Ureter (tissue), 1 donor: ENCODE results near the gene CD226. TPM values are rescaled to one million over a fixed set of nuclear protein-coding genes. Genes with fewer than 3 reads are reported as not detected.
"Not testable (repeated sequence)": the region's sequence is repeated elsewhere in the genome, so short reads cannot be mapped to it uniquely, and the experiment has no call there.

Experiments used
- DNase-seq: peaks from one replicate; pipeline ENCODE4 v3.0.0-alpha.2; 2020; ENCODE audit warnings: low spot score
- total RNA-seq: library from RNA; stranded (reverse); gene quantifications from one replicate; pipeline ENCODE4 v1.2.4, GENCODE V29; 2023
- donor health status: DM: yes; HTN: yes; CAD: no.

The CD226 gene
- total RNA-seq = 2.4 TPM

DNA sequence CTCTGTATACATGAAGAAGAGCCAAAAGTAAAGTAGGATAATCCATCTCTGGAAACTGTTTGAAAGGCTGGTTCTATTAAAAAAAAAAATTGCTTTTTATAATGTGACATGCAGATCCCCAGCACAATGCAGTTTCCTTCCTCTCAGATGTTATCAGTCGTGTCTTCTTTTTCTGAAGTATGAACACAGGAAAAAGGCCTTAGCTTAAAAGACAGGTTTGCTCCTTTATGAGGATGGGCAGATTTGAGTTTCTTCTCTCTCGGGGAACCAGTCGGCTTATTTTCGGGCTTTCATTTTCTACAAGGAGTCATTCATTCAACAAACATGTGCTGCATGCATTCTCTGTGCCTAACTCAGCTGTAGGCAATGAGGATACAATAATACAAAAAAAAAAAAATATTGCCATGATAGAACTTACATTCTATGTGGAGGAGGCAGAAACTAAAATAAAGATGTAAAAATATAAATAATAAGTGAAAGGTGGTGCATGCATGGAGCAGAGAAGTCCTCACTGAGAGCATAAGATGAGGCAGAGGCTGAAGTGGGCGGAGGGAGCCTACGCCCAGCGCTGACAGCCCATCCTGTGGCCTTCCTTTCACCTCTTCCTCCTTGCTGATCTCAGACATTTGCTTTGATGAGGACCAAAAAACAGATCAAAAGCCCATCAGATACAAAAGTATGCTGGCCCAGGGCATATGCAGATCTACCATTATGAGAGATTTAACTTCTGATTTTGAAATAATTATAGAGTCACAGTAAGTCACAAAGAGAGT lies at the start of gene CD226:
Gene CD226, minus strand, starts transcription at position 513 of the 773 bp plus-strand sequence. Its CDS starts 467 bp downstream, at position 46.
- no peak for DNase-seq

DNA sequence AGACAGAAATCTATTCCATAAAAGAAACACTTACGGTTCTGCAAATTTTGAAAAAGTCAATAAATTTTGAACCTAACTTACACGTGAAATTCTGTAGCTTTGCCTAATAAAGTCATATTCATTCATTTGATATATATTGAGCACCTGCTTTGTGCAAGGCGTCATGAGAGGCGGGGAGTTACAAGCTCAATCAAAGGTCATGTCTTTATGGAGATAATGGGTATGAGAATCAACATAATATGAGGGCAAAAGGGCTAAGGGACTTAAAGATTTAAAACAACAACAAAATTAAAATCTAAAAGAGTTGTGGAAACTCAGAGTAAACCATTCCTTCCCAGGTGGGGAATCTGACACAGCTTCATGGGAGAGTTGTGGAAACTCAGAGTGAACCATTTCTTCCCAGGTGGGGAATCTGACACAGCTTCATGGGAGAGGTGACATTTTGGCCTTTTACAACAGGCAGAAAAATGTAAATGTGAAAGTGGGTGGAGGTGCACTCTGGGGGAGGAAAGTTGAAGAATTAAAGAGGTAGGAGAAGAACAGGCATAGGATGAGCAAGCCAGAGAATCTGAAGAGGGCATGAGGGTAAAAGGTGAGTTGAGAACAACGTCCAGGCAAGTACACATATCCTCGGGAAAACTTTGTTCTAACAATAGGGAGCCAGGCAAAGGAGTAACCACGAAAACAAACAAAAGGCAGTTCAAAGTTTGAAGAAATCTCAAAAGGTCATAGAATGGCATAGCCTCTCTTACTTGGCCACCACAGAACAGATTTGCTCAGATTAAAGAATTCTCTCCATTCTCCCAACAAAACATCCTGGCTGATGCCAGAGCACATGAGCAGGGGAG lies 49.5 kb upstream of the CD226 start:
- no peak for DNase-seq

DNA sequence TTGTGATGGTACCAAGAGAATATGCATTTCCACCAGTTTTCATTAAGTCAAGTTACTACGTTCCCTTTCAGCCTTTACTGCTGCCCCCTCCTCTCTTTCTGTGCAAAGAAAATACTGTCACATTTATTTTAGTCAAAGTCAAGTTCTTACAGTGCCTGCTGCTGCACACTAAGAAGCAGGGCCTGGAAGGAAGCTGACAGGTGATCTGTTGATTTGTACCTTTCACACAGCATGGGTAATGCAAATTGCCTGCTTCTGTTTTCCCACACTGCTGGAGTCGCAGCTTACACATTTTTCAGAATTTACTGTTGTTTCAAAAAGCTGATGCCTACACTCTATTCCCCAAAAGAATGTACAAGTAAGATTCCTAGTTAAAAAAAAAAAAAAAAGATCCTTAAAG lies 48.7 kb upstream of the CD226 start:
- no peak for DNase-seq

DNA sequence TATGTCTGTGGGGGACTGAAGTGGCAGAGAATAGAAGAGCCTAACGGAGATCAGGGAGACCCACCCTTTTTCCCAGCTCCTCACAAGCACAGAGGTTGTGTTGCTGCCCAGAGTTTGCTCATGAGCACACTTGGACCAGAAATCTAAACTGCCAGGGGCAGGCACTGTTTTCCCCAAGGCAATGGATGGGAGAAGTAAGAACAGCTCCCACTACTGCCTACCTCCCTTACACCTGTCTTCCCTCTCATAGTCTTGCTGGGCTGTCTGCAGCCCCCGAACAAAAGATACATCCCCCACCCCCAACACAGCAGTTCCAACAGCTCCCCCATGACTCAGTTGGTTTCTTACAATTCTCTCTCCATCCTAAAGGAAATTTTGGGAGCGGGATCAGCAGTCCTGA lies 48.1 kb upstream of the CD226 start:
- no peak for DNase-seq

DNA sequence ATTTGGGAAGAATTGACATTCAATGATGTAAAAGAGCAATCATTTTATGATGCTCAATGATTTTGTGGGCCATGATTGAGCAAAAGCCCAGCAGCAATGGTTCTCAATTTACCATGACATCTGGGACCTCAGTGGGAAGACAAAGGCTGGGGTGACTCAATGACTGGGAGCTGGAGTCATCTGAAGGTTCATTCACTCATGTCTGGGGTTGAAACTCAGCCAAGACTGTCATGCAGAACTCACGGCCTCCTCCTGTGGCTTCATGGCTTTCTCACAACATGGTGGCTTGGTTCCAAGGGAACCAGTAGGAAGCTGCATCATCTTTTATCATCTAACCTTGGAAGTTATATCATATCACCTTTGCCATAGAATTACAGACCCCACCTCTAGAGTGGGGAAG lies 45.1 kb upstream of the CD226 start:
- no peak for DNase-seq

DNA sequence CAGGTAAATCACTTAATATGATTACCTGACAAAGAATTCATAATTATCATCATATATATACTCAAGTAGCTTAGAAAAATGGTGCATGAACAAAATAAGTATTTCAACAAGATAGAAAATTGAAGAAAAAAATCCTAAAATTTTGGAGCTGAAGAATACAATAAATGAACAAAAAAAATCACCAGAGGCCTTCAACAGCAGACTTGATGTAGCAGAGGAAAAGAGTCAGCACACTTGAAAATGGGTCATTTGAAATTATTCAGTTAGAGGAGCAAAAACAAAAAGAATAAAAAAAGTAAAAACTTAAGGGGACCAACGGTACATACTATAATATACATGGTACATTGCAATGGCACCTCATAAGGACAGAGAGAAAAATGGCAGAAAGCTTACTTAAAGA lies 40.2 kb upstream of the CD226 start:
- DNase-seq = no peak

DNA sequence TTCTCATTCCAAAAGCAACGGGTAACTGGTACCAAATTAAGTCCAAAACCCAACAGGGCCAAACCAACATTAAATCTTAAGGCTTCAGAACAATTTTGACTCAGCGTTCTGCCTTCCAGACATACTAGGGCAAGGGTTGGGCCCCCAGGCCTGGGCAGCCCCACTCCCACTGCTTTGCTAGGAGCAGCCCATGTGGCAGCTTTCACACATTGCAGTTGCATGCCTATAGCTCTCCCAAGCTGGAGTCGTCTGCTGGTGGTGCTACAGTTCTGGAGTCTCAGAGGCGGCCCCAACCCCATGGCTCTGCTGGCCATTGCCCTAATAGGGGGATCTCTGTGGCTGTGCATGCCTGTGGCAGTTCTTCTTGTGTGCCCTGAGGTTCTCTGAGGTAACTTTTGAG lies 37.6 kb upstream of the CD226 start:
- DNase-seq = no peak

DNA sequence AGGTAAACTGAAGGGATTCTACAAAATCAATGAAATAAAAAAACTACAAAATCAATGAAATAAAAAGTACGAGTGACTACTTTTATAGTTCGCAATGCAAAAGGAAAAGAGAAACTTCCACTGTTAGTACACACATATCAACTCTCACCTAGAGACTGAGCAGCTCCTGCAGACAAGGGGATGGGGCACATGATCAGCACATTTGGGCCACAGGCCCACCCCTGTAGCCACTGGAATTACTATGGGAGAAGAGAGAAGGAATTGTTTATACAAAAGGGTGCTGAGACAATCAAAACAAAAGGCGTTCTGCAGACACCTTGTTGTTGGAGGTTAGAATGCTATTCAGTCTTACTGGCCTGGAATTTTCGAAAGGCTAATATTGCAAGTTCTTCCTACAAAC lies 34.7 kb upstream of the CD226 start:
- DNase-seq = no peak

DNA sequence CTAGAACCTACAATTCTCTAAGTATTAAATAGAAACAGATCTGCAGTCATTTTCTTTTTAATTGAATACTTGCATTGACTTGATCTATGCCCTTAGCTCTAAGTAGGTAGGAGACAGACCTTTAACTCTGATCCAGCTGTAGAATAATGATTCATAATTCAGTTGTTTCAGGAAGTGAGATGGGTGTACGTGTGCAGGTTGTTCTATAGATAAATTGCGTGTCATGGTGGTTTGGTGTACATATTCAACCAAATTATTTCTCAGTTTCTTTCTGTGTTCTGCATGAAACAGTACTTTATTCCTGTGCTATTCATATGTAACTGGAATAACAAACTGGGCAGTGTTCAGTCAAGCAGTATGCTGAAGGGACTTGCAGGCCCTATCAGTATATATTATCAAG lies 34.3 kb upstream of the CD226 start:
- no peak for DNase-seq

DNA sequence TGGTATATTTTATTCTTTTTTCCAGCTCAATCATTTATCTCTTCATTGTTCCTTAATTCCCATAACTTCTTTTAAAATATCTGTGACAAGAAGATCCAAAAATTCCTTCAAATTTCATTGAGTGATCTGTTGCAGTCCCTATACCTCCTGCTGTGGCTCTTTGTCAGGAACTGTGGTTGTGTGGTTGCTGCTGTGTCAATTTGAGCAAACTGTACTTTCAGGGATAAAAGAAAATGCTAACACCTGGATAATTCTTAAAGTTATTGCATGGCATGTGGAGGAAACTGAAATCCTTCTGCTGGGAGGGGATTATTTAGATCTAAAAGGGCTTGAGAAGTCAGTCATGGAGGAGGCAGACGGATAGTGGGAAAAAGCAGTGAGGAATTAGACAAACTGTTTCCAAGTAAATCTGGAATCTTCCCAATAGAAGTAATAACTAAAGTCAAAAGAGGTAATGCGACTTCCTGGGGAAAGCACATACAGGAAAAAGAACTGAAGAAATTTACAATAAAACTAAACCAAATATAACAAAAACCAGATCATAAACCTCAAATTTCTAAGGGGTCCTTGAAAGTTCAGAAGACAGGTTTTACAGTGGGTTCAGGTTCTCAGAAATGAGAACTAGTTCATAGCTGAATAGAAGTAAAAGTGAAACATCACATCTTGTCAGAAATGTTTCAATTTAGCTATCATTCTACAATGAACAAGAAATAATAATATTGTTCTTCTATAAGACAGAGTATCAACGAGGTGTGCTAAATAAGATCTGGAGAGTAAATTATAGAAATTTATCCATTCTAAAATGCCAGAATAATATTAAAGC lies 33.5 kb upstream of the CD226 start:
- no peak for DNase-seq

DNA sequence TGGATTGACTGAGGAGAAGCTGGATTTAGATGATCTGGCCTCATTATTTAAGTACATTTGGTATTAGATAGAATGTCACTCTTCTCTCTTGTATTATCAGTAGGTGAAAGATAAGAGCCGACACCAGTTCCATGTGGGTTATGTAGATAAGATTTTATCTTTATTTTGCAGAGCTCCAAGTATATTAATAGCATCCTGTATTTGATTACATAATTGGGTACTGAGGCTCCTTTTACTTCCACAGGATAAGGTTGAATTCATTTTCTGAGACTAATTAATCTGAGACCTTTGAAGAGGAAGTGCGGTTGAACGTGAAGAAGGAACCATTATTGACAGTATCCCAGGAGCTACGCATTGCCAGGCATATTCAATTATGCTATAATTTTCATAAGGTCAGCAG lies 32.8 kb upstream of the CD226 start:
- DNase-seq = no peak

DNA sequence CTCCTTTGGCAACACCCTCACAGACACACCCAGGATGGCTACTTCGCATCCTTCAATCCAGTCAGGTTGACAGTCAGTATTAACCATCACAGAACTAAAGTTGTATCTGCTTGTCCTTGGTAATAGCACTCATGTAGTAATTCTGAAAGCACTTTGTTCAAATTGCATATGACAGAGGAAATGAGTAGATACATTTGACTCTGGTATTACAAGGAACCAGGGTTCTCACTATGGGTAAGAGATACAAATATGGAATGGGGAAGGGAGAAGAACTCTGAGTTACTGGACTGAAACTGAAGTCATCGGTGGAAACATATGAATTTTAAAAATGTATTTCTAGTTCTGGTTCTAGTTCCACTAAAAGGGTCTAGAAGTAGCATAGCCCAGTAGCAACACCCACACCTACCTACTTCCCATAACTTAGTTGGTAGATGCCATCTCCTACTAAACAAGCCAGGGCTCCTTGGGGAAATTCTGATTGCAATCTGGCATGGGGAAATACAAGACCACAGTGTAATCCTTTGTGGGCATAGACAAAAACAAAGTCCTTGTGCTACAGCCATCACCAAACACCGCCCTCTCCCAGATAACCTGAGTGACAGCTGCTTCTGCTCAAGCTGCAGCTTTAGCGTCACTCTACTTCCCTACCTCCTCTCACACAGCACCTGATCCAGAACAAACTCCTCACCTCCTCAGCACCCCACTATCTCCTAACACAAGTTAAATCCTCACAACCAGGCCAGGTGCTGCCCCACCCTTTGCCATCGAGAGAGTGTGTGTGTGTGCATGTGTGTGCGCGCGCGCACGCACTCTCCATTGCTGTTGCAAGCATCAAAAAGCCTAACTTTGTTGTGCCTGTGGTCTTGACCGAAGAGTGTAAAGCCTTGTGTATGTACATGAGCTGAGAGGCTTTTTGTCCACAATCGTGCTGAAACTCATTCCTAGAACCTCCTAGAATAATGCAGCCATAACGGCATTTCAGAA lies 31.4 kb upstream of the CD226 start:
- DNase-seq = no peak

DNA sequence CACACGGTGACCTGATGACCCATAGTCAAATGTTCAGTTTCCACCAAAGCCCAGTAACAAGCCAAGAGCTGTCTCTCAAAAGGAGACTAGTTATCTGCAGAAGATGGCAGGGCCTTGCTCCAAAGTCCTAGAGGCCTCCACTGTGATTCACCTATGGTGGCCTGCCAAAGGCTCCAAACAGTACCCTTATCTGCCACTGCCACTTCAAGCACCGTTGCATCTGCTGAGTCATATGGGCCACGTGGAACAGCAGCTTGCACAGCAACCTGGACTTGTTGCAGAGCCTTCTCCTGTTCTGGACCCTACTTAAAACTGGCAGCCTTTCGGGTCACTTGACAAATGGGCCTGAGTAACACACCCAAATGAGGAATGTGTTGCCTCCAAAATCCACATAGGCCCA lies 27.6 kb upstream of the CD226 start:
- DNase-seq = not testable (repeated sequence)

DNA sequence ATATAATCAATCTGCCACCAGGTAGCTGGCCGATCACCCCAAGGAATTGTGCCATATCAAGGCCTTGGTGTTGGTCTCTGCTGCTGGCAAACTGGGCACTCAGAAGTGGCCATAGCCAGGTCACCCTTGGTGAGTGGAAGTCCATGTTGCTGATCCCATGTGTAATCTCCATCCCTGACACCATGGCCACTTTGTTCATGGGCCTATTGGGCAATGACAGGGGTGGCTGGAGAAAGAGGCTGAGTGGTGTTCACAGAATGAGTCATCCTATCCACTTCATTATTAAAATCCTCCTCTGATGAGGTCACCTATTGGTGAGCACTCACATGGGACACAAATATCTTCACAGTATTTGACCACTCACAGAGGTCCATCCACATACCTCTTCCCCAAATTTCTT lies 26.7 kb upstream of the CD226 start:
- no peak for DNase-seq

DNA sequence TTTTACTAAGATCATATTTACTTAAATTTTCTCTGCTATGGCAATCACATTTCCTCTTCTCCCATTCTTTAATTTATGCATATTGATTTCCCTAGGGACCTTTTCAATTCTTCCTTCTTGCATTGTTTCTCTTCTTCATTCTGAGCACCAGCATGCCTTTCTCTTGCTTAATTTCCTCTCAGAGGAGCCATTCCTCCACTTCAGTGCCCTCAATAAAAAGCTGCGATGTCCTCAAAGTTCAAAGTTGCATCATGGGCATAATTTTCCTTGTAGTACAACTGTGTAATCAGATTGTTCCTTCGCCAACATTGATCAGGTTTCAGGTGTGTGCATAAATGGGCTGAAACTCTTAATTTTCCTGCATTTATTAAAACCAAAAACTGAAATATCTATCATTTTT lies 21.8 kb upstream of the CD226 start:
- no peak for DNase-seq

DNA sequence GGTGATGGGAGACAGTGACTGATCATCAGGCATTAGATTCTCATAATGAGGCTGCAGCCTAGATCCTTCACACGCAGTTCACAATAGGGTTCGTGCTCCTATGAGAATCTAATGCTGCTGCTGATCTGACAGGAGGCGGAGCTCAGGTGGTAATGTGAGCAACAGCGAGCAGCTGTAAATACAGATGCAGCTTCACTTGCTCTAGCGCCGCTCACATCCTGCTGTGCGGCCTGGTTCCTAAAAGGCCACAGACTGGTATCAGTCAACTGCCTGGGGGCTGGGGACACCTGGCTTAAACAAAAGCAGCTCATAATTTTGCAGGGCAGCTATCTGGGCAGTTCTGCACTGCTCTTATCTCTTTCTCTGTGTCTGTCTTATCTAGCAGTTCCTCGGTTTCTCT lies 20.4 kb upstream of the CD226 start:
- DNase-seq = no peak

DNA sequence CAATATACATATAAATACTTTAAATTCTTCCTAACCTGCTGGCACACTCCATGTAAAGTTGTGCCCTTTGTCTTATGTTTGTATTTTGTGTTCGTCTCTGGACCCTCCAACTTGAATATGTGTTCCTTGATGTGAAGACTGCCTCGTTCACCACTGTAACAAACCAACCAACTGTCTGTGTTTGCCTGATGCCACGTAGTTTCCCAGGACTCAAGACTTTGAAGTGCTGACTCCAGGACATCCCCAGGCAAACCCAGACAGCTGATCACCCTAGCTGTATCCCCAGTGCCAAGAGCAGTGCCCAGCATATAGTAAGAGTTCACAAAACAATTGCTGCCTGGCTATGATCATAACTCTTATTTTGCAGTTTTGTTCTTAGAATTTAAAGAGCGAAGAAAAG lies 15.5 kb upstream of the CD226 start:
- no peak for DNase-seq

DNA sequence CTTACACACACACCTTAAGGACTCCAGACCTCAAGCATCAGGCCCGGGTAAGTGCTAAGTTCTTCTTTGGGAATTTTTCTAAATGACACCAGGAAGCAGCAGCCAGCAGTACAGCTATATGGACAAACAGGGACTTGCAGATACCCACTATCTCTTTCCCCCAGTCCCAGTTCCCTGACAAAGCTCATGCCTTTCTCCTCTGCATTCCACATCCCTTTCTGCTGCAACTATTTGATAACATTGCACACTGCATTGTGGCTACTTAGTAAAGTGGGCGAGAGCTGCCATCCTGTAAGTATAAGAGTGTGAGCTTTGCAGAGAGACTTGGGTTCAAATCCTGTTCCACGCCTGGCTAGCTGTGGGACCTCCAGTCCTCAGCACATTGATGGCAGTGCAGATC lies 14.0 kb upstream of the CD226 start:
- DNase-seq = no peak

DNA sequence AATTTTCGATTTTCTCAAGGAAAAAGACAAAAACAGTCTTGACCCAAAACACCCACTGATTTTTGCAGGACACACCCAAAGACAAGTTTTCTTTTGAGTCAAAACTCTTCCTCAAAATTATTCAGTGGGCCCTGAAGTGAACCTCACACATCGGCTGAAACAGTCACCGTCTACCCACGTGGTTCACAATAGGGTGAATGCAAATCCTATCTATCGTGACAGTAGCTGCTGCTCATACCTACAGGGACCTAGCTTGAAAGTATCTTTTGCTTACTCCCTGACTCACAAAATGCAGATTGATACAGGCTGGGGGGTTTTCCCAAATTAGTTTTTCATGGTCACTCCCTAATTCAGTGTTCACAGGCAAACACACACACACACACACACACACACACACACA lies 10.7 kb upstream of the CD226 start:
- DNase-seq = no peak

DNA sequence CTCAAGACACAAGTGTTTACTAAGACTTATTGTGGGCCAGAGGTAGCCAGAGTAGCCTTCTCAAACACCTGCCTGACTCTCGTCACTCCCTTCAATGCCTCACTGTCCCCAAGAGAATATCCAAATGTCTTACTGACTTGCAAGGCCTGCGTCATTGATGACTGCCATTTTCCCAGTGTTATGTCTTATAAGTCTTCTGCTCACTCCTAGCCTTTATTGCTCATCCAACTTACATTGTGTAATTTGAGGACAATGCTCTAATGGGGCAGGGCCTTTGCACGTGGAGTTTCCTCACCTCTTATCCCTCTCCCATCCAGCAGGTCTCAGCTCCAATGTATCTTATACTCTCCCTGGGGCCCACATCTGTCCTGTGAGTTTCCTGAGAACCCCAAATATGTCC lies 10.1 kb upstream of the CD226 start:
- DNase-seq = no peak
